PFSK-1 (cell line): ENCODE measurements around the gene COG1.

Experiments
- FOXP2 ChIP-seq: optimal IDR thresholded peaks from 2 replicates; pipeline ENCODE3; 2011; ENCODE audit warnings: borderline replicate concordance, control low read depth, inconsistent platforms; ENCODE audit not compliant: insufficient read depth; ENCODE audit errors: extremely low read length, extremely low read depth
- POLR2AphosphoS5 ChIP-seq: IDR thresholded peaks from 2 replicates; pipeline ENCODE4 v1.6.1; 2012; ENCODE audit warnings: low read depth, mild to moderate bottlenecking, control low read depth, low read length, moderate library complexity
- REST ChIP-seq, 2 experiments: IDR thresholded peaks; 2 replicates each; pipeline versions ENCODE4 v1.6.1 to v1.8.0; 2011 to 2012; ENCODE audit warnings: low read depth in 2 of 2, low read length in 2 of 2, control low read depth in 1 of 2, inconsistent platforms in 1 of 2, mild to moderate bottlenecking in 1 of 2, moderate library complexity in 1 of 2; ENCODE audit not compliant: insufficient read depth in 1 of 2
- SIN3A ChIP-seq: IDR thresholded peaks from 2 replicates; pipeline ENCODE4 v1.6.1; 2012; ENCODE audit warnings: mild to moderate bottlenecking, low read length, moderate library complexity, borderline replicate concordance; ENCODE audit not compliant: insufficient read depth
- TAF1 ChIP-seq: IDR thresholded peaks from 2 replicates; pipeline ENCODE4 v1.6.1; 2012; ENCODE audit warnings: low read length, control low read depth, borderline replicate concordance; ENCODE audit not compliant: insufficient read depth

Gene COG1

DNA sequence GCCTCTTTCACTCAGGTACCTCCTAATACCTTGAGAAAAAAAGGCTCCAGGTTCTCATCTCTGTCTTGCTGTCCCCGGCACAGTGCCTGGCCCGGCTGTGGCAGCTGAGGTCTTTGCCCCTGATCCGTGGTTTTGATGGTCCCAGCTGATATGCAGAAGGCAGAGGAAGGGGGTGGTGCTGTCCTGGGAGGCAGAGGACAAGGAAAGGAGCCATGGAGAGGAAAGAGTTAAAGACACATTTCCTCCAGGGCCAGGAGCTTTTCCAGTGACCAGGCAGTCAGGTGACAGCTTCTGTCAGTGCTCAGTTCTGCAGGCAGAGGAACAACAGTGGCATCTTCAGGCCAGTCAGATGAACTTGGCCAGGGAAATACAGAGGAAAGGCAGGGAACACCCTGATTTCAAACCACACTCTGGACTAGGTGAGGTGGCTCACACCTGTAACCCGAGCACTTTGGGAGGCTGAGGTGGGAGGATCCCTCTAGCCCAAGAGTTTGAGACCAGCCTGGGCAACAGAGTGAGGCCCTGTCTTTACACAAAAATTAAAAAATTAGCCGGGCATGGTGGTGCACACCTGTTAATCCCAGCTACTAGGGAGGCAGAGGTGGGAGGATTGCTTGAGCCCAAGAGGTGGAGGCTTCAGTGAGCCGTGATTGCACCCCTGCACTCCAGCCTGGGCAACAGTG is 3.3 kb upstream of the COG1 start:
- TF ChIP-seq REST (IDR thresholded peaks at IDR 0.05; ENCODE audit: insufficient read depth in 1 of 2, low read depth in 2 of 2, low read length in 2 of 2), result no peak
- TF ChIP-seq SIN3A, result no peak
- no peak for TF ChIP-seq TAF1
- no peak for TF ChIP-seq POLR2AphosphoS5
- TF ChIP-seq FOXP2, result no peak

DNA sequence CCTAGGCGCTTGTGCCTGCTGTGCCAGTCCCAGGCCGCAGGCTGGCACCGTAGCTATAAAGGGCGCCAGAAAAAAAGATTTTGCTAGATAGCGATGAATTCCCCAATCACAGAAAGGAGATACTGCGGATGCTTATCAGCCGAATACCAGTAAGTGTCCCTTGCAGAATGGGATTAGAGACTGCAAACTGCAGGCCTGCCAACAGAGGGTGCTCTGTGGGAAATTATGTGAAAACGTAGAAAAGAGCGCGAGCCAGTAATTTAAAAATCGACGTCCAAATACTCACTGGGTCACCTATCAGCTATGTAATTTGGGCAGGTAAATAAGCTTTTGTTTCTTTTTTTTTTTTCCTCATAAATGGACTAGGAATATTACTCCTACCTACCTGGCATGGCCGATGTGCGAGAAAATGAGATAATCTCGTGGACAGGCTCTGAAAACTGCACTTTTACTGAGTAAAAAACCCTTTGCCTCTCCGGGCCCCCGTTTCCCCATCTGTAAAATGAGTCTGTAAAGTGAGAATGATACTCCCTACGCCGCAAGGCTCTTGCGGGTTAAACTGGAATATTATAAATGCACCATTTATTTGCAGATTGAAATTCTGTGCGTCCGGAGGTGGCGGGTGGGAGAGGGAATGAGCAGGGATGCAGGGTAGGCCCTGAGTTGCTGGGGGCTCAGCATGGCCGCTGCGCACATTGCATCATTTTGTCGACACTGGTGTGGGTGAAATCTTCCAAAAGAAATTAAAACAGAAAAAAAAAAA is 1.2 kb upstream of the COG1 start:
- TF ChIP-seq REST (IDR thresholded peaks at IDR 0.05; ENCODE audit: insufficient read depth in 1 of 2, low read depth in 2 of 2, low read length in 2 of 2) (no peak), POLR2AphosphoS5 (no peak), FOXP2 (no peak), SIN3A (no peak), TAF1 (no peak)

GRCh38 chr17:73192206-73192893 is 505 bp upstream of the COG1 start:
- TF ChIP-seq POLR2AphosphoS5 (peak; percentile 81), REST (IDR thresholded peaks at IDR 0.05; ENCODE audit: insufficient read depth in 1 of 2, low read depth in 2 of 2, low read length in 2 of 2) (no peak), TAF1 (no peak), SIN3A (no peak), FOXP2 (no peak)

DNA sequence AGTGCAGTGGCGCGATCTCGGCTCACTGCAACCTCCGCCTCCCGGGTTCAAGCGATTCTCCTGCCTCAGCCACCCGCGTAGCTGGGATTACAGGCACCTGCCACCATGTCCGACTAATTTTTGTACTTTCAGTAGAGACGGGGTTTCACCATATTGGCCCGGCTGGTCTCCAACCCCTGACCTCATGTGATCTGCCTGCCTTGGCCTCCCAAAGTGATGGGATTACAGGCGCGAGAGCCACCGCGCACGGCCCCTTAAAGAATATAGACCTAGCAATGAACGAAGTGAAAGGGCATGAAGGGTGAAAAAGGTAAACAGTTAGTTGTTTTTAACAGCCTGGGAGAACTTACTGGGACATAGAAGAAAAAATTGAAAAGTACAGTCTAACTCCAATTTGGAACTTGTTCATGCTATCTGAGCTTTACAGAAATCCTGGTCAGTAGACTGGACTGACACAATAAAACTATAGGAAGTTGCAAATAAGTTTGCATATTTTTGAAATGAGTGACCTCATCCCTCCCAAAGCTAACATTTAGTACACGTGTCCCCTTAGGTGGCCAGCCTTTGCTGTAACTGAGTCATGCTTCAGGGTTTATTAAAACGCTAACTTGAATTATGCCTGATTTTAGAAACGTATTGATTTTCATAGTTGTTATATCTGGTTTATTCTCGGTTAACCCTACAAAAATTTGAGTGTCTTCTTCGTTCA is 1.8 kb downstream of the COG1 start:
- TF ChIP-seq FOXP2 (no peak), SIN3A (no peak), REST (IDR thresholded peaks at IDR 0.05; ENCODE audit: insufficient read depth in 1 of 2, low read depth in 2 of 2, low read length in 2 of 2) (no peak), TAF1 (no peak), POLR2AphosphoS5 (no peak)
